ENCODE measurements around the gene MOBP.
"Not testable (repeated sequence)": the region's sequence is repeated elsewhere in the genome, so short reads cannot be mapped to it uniquely, and the experiment has no call there.

Gene MOBP, protein sequence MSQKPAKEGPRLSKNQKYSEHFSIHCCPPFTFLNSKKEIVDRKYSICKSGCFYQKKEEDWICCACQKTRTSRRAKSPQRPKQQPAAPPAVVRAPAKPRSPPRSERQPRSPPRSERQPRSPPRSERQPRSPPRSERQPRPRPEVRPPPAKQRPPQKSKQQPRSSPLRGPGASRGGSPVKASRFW

DNA sequence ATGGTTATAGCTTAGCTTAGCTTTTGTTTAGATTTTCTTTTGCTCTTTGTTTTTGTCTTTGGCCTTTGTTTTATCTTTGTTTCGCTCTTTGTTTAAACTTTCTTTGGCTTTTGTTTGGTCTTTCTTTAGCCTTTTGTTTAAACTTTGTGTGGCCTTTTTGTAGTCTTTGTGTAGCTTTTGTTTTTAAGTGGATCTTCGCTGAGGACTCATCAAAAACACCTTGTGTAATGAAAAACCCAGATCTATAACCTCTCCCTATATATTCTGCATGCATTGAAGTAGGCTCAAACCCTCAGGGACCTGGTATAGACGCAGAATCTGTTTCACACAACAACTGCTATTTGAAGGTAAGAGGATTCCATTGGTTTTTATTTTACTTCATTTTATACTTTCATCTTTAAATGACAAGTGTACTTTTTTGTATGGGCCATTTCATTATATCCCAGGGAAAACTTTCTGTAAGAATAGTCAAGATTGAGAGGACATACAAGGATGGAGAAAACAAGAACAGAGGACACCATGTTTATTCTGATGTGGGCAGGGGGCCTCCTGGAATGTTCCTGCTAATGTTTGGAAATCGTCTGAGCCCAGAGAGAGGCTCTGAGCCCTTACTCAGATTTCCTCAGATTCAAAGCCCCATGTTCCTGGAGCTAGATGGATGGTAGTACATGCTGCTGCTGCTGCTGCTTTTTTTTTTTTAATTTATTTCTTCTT, at the start of gene MOBP:
TSS of gene MOBP (plus strand) at position 287 of the 714 bp plus-strand sequence. CDS start 34,390 bp downstream, outside the sequence.
- no peak for DNase-seq

DNA sequence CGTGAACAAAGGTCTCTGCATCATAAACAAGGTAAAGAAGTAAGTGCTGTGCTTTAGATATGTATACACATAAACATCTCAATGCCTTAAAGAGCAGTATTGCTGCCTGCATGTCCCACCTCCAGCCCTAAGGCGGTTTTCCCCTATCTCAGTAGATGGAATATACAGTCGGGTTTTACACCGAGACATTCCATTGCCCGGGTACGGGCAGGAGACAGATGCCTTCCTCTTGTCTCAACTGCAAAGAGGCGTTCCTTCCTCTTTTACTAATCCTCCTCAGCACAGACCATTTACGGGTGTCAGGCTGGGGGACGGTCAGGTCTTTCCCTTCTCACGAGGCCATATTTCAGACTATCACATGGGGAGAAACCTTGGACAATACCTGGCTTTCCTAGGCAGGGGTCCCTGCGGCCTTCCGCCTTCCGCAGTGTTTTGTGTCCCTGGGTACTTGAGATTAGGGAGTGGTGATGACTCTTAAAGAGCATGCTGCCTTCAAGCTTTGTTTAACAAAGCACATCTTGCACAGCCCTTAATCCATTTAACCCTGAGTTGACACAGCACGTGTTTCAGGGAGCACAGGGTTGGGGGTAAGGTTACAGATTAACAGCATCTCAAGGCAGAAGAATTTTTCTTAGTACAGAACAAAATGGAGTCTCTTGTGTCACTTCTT, 48.8 kb upstream of the MOBP start:
- DNase-seq, result not testable (repeated sequence)

DNA sequence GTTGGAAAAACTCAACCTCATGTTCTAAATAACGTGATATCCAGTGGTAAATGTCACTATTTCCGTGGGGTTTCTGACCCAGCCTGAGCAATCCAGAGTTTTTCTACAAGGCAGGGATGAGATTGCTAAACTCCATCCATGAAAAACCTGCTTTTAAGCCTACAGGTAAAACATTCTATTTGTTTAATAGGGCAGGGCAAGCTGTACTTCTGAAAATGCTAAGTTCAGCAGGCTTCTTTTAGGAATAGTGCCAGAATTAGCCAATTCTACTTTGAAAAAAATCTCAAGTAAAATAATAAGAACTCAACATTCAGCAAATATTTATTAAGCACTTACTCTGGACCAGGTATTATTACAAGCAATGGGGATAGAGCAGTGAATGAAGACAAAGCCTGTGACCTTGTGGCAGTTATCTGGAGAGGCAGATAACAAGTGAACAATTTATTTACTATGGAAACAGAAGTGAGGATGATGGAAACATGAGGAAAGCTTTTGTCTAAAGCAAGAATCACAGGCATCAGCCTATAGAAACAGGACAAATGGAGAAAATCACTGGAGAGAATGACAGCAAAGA, 47.7 kb upstream of the MOBP start:
- no peak for DNase-seq

DNA sequence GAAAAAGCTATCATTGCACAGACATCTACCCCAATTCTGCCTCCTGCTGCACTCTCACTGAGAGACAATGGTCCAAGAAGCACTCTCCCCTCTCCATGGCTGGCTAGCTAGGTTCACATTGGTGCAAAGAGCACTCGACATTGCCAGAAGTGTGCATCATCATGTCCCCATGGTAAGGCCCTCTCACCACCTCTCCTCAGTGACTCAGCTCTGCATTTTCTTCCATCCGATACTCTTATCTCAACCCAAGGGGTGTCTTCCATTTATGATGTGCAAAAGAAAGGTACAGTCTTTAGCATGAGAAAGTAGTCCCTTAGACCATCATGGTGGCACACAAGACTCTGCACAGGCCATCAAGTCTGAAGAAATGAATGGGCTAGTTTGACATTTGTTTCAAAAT, 46.9 kb upstream of the MOBP start:
- DNase-seq, result no peak

DNA sequence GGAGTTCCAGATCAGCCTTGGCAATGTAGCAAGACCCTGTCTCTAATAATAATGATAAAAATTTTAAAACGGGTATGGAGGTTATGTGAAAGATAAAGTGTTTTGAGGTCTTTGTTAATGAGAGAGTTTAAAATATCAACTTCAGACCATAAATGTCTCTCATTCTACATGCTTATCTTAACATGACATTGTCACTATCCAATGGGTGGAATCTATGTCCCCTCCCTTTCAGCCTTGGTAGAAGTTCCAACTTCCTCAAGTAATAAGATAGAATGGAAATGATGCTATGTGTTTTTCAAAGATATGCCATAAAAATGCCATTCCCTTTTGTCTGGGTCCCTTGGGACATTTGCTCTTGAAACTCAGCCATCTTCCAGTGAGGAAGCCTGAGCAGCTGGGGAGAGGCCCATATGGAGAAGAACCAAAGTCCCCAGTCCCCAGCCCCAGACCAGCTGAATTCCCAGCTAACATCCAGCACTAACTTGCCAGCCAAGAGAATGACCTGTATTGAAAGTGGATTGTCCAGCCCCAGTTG, 44.0 kb upstream of the MOBP start:
- DNase-seq, result no peak

DNA sequence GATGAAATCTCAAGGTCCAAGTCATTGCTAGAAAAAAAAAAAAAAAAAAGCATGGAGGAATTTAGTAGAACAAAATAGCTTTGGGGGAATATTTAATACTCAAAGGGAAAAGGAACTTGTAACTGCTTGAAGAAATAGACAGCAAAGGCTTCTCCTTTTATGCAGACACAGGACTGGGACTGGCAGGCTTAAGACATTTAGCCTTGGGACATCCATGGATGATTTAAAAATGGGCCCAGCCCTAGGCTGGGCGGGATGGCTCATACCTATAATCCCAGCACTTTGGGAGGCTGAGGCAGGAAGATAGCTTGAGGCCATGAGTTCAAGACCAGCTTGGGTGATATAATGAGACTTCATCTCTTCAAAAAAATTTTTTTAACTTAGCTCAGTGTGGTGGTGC, 41.2 kb upstream of the MOBP start:
- DNase-seq, result no peak

DNA sequence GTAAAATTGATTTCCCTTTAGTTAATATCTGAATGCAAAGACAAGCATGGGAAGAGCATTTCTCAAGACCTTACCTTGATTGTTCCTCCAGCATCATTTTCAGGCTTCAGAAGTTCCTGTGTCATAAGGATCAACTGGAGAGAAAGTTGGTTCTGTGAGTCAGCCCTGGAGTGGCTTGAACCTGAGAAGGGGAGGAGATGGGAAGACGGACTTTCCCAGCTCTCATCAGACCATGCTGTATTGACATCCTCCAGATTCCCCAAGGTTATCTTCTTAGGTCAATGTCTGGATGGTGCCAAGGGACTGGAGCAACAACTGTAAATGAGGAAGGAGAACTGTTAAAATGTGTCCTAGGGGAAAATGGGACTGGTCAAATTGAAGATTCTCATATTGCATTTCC, 40.0 kb upstream of the MOBP start:
- no peak for DNase-seq

DNA sequence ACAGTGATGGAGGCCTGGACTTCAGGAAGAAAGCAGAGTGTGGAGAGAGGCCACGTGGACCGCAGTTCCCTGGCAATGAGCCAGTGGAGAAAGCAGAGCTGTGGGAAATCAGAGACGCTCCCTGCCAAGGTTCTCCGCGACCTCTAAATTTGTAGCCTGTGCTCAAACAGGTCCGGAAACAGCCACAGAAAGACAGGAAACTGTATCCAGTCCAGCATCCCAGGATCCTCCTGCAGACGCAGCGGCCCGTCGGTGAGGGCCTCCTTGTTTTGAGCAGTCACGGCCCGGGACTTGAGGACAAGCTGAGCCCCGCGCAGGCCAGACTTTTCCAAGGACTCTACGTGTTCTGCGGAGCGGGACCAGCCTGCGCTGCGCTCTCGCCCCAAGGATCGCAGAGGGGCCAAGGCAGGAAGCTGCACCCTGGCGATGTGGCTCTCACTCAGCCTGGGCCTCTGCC, 38.7 kb upstream of the MOBP start:
- peak; percentile 34 for DNase-seq

DNA sequence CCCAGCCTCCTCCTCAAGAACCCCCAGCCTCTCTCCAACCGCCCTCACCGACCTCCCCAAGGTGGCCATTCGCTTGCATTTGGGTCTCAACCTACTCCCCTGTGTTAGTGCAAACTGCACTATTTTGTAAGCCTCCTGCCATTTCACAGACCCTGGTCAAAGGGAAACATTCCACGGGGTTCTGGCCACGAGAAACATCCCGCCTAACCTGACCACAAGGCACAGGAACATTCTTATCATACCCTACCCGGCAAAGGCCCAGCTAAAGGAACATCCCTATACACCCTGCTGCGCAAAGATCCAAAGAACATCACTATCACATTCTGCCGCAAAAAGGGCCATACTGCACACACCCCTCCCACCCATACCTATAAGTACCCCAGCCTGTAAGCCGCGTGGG, 38.0 kb upstream of the MOBP start:
- DNase-seq, result no peak

DNA sequence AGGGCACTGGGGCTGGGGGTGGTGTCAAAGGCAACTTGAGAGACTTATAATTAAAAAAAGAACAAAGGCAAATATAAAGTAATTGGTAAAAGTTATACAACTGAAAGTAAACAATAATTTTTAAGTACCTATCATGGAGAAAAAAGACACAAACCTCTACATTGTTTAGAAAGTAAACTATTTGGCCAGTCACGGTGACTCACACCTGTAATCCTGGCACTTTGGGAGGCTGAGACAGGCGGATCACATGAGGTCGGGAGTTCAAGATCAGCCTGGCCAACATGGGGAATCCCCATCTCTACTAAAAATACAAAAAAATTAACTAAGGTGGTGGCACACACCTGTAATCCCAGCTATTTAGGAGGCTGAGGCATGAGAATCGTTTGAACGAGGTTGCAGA, 35.1 kb upstream of the MOBP start:
- no peak for DNase-seq

DNA sequence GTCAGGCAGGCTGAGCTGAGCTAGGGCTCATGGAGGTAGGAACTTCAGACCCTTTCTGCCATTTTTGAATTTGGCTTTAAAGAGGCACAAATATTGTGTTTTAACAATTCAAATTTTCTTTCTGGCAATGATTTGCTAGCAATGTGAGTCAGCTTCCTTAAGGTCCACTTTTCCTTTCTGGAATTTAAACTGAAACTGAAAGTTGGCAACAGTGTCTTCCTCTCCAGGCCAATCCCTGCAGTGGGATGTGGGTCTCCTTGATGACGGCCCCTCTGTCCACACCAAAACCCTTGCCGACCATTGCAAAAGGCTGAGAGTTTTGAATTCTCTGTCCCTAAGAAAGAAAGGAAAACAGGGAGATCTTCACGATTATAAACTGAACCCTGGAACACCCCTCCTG, 33.8 kb upstream of the MOBP start:
- DNase-seq, result no peak

DNA sequence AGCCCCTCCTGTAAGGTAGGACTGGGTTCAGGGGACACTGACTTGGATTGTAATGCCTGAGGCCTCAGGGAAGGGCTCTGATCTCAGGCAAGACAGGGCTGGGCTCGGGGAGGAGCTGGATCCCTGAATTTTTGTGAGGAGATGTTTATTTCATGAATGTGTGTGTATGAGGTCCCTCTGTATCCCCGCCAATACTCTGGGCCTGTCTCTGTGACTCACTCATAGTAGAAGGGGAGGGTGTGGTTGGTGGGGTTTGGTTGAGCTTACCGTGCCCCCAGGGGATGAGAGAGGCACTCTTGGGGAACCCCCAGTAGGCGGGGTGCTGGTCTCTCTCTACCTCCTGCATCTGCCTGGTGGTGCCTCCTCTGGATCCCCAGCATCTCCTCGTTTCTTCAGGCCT, 32.9 kb upstream of the MOBP start:
- DNase-seq, result no peak

DNA sequence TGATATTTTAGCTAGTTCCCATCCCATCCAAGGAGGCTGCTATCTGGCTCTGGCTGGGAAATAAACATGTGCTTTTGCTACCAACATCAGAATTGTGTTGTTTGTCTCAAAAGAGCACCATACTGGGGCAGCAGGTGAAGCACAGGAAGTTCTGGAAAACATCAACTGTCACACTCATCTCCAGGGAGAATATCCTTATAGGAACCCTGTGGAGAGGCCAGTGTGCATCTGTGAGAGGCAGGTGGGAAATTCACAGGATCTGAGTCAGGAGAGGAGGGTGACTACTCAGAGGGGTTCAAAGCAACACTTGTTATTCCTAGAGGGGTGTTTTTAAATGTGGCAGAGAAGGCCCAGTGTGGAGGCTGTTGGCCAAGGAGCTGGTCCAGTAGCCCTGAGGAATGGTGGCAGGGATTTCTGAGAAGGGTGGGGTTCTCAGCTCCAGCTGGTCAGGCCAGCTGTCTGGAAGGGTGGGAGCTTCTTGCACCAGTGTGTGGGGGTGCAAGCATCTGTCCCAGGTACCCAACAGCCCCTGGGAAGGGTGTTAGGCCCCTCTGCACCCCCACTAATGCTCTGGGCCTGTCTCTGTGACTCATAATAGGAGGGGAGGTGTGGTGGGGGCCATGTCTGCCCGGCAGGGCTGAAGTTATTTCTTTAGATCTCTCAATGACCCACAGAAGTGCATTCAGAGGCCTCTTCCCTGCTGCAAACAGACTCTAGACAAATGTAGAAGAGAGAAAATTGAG, 32.3 kb upstream of the MOBP start:
- DNase-seq, result no peak

DNA sequence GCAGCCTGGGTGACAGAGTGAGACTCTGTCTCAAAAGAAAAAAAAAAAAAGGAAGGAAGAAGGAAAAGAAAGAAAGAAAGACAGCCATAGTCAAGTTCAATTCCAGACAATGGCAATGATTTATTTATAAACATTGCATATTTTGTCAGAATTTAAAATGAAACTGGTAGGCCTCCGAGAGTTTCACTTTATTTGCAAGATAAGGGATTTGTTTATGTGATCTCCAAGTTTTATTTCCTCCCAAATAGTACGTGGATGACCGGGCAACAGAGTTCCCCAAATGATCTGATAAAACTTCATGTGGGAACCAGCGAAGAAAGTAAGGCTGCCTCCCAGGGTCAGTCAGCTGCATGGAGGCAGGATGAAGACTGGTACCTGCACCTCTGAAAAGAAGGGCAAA, 28.6 kb upstream of the MOBP start:
- DNase-seq, result no peak

DNA sequence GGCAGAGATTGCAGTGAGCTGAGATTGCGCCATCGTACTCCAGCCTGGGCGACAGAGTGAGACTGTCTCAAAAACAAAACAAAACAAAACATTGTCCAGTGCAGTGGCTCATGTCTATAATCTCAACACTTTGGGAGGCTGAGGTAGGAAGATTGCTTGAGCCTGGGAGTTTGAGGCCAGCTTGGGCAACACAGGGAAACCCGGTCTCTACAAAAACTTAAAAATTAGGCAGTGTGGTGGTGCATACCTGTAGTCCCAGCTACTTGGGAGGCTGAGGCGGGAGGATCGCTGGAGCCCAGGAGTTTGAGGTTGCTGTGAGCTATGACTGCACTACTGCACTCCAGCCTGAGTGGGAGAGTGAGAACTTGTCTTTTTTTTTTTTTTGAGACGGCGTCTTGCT, 27.2 kb upstream of the MOBP start:
- DNase-seq, result no peak

DNA sequence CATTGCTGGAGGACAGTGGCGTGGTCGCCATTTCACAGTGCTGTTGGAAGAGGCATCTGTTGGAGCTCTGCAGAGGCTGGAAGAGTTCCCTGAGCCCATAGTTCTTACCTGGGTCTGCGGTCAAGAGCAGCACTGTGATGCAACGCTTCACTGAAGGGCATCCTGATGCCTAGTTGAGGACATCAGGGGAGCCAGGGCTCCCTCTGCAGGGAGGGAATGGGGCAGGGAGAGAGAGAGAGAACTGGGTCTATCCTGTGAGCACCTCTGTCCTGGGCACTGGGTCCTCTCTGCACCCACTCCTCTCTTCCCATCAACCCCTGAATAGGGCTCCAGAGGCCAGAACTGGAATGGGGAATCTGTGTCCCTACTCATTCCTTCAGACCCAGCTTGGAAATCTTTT, 23.9 kb upstream of the MOBP start:
- DNase-seq, result no peak

DNA sequence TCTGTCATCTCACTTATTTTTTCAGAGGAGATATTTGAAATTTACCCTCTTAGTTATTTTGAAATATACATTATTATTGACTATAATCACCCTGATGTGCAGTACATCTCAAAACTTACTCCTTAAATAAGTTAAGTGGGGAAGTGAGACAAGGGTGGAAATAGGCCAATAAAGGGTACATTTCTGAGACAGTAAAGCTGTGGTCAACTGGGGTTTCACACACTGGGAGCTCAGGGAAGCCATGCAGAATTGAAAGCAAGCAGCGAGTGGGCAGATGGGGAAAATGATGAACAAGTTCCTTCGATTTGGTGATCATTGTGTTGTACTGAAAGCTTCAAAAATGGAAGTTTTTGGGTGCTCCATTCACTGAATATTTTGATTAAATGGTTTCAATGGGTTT, 21.6 kb upstream of the MOBP start:
- DNase-seq, result no peak

DNA sequence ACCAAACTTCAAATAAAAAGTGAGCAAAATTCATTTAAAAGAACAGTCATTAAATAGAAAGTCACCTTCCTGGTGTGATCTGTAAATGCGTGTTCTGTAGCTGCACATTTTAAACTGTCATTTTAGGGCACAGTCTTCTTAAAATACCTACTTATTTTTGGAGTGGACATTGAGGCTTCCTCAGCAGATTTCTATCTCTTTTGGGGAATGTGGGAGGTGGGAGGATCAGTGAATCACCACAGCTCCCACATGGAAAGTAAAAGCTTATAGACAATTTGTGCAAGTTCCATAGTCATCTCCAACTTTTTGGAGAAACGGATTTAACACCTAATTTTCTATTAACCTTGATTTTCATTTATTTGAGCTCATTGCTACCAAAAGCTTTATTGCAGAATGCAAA, 21.0 kb upstream of the MOBP start:
- DNase-seq, result no peak

DNA sequence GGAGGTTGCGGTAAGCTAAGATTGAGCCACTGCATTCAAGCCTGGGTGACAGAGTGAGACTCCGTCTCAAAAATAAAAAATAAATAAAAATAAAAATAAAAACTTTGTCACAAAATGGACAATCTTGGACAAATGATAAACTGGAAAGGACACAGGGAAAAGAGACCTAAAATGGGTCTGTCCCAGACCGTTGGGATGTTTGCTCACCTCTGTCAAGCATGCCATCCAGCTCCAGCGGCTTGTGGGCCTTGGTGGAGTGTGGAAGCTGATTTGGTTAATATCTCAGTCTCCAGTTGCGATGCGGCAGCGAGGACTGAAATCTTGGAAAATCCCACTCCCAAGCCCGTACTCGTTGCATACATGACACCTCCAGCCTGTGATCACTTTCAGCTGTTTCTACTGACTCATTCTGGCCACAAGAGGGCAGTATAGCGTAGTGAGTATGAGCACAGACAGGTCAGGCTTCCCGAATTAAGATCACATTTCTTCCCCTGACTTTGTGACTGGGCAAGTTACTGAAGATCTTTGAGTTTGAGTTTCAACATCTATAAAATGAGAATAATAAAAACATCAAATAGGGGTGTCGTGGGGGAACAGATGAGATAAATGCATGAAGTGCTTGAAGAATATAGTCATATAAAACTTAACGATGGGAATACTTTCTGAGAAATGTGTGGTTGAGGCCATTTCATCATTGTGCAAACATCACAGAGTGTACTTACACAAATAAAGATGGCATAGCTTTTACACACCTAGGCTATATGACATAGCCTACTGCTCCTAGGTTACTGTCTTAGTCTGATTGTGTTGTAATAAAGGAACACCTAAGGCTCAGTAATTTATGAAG, 19.6 kb upstream of the MOBP start:
- DNase-seq, result peak; percentile 69

DNA sequence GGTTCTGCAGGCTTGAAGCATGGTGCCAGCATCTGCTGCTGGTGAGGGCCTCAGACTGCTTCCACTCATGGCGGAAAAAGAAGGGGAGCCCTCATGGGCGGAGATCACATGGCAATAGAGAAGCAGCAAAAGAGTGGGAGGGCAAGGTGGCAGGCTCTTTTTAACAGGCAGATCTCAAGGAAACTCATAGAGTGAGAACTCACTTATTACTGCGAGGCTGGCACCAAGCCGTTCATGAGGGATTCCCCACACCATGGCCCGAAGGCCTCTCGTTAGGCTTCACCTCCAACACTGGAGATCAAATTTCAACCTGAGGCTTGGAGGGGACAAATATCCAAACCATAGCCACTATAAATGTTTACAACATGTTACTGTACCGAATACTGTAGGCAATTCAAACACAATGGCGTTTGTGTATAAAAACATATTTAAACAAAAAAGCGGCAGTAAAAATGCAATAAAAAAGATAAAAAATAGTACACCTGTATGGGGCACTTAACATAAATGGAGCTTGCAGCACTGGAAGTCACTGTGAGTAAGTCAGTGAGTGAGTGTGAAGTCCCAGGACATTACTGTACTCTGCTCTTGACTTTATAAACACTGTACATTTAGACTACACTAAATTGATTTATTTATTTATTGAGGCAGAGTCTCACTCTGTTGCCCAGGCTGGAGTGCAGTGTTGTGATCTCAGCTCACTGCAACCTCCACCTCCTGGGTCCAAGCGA, 18.8 kb upstream of the MOBP start:
- DNase-seq, result no peak

DNA sequence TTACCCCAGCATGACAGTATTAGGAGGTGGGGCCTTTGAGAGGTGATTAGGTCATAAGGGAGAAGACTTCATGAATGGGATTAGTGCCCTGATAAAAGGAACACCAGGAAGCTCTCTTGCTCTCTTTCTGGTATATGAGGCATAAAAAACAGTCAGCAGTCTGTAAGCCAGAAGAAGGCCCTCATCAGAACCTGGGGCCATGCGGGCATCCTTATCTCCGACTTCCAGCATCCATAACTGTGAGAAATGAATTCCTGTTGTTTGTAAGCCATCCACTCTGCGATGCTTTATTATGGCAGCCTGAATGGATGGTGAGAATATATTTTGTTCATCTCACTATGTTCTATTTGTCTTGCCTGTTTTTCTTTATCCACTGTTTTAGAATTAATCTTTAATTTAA, 17.7 kb upstream of the MOBP start:
- DNase-seq, result no peak
